Measurements from ENCODE around the gene TLL1.
A peak's percentile ranks its signal among the peaks of the same experiment; 100 is the strongest.

TLL1 gene

GRCh38 chr4:166066936-166067335 is 193.9 kb downstream of the TLL1 start:
- DNase-seq = no peak

GRCh38 chr4:166067915-166068314 is 194.9 kb downstream of the TLL1 start:
- no peak for DNase-seq

- no peak for DNase-seq
Measured at GRCh38 chr4:166073783-166074182, 200.7 kb downstream of the TLL1 start.

- no peak for DNase-seq
Measured at GRCh38 chr4:166075599-166075998, 202.6 kb downstream of the TLL1 start.

GRCh38 chr4:166077782-166078181 is 204.7 kb downstream of the TLL1 start:
- no peak for DNase-seq

- DNase-seq = no peak
Measured at GRCh38 chr4:166078383-166078782, 205.3 kb downstream of the TLL1 start.

- DNase-seq = no peak
Measured at GRCh38 chr4:166078955-166079354, 205.9 kb downstream of the TLL1 start.

GRCh38 chr4:166087569-166087968 is 214.5 kb downstream of the TLL1 start:
- DNase-seq = no peak

GRCh38 chr4:166088576-166088975 is 215.5 kb downstream of the TLL1 start:
- DNase-seq = no peak

- DNase-seq = no peak
Measured at GRCh38 chr4:166091146-166091545, 218.1 kb downstream of the TLL1 start.

GRCh38 chr4:166091912-166092510 is 219.0 kb downstream of the TLL1 start:
- DNase-seq = peak in 1 of 2 experiments; percentile 17

- DNase-seq = no peak
Measured at GRCh38 chr4:166092797-166093290, 219.8 kb downstream of the TLL1 start.

- DNase-seq = no peak
Measured at GRCh38 chr4:166104623-166105022, 231.6 kb downstream of the TLL1 start.

- no peak for DNase-seq
Measured at GRCh38 chr4:166121897-166122296, 248.9 kb downstream of the TLL1 start.

GRCh38 chr4:166123546-166123945 is 250.5 kb downstream of the TLL1 start:
- DNase-seq = no peak

- no peak for DNase-seq
Measured at GRCh38 chr4:166128403-166128802, 255.4 kb downstream of the TLL1 start.

GRCh38 chr4:166134285-166134684 is 261.2 kb downstream of the TLL1 start:
- DNase-seq = no peak

GRCh38 chr4:166140951-166141350 is 267.9 kb downstream of the TLL1 start:
- DNase-seq = no peak

GRCh38 chr4:166143227-166143626 is 270.2 kb downstream of the TLL1 start:
- no peak for DNase-seq

- no peak for DNase-seq
Measured at GRCh38 chr4:166144607-166145006, 271.6 kb downstream of the TLL1 start.

- no peak for DNase-seq
Measured at GRCh38 chr4:166146806-166147540, 273.9 kb downstream of the TLL1 start.

All from SHP77 (cell line).